ENCODE measurements around the gene PLEKHD1.
A peak's percentile ranks its signal among the peaks of the same experiment; 100 is the strongest.

Gene PLEKHD1

GRCh38 chr14:69573831-69574262 is 89.3 kb downstream of the PLEKHD1 start:
- no peak overlapping the region for H3K4me3 ChIP-seq (ENCODE audit: control insufficient read depth, low read depth, low read length)
- no peak for DNase-seq (ENCODE audit: low read depth)
- no peak for TF ChIP-seq CTCF (IDR thresholded peaks at IDR 0.05; ENCODE audit: control insufficient read depth, insufficient read depth, low read depth, low read length, missing control alignments)

- peak; percentile 95 for TF ChIP-seq CTCF (IDR thresholded peaks at IDR 0.05; ENCODE audit: control insufficient read depth, insufficient read depth, low read depth, low read length, missing control alignments)
- DNase-seq (ENCODE audit: low read depth), result no peak
- H3K4me3 ChIP-seq (ENCODE audit: control insufficient read depth, low read depth, low read length), result peak within 1 kb of the TSS; percentile 2
Measured at GRCh38 chr14:69574263-69574953, 89.9 kb downstream of the PLEKHD1 start, which contains the start of gene CCDC177. TSS of gene CCDC177 (minus strand) at chr14:69574871. CDS start at chr14:69573622, 1,249 bp downstream.

- DNase-seq (ENCODE audit: low read depth), result no peak
- no peak overlapping the region for H3K4me3 ChIP-seq (ENCODE audit: control insufficient read depth, low read depth, low read length)
- no peak for TF ChIP-seq CTCF (IDR thresholded peaks at IDR 0.05; ENCODE audit: control insufficient read depth, insufficient read depth, low read depth, low read length, missing control alignments)
Measured at GRCh38 chr14:69574954-69575295, 90.4 kb downstream of the PLEKHD1 start.

DNA sequence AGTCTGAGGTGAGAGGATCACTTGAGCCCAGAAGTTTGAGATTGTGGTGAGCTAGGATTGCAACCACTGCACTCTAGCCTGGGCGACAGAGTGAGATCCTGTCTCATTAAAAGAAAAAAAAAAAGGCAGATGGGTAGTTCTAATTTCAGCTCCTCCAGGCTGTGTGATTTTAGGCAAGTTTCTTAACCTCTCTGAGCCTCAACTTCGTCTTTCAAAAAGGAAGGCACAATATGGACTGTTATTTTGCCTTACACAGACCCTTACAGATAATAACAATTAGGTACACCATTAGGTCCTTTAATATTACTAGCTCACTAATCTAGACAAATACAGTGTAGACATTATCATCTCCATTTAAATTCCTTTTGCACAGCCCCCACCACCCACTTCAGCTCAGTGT is 94.9 kb downstream of the PLEKHD1 start:
- no peak for TF ChIP-seq CTCF (IDR thresholded peaks at IDR 0.05; ENCODE audit: control insufficient read depth, insufficient read depth, low read depth, low read length, missing control alignments)
- no peak for DNase-seq (ENCODE audit: low read depth)
- no peak overlapping the region for H3K4me3 ChIP-seq (ENCODE audit: control insufficient read depth, low read depth, low read length)

- H3K4me3 ChIP-seq (ENCODE audit: control insufficient read depth, low read depth, low read length), result no peak overlapping the region
- peak; percentile 94 for DNase-seq (ENCODE audit: low read depth)
- peak; percentile 72 for TF ChIP-seq CTCF (IDR thresholded peaks at IDR 0.05; ENCODE audit: control insufficient read depth, insufficient read depth, low read depth, low read length, missing control alignments)
Measured at GRCh38 chr14:69580009-69580577, 95.6 kb downstream of the PLEKHD1 start.

All from AG09309 (cell line).